Testis (tissue), 5 donors: ENCODE measurements around the gene IZUMO2. TPM values are rescaled to one million over a fixed set of nuclear protein-coding genes. Genes with fewer than 3 reads are reported as not detected.
A peak's percentile ranks its signal among the peaks of the same experiment; 100 is the strongest.

Experiments used
- DNase-seq: peaks from one replicate; pipeline ENCODE4 v3.0.0-alpha.2; 2019
- H3K27ac ChIP-seq, 2 donors: fragments of 200-600 bp; sonication (generic); one replicate each; pipeline ENCODE4 v1.5.1; 2019
- H3K27me3 ChIP-seq: fragments of 200-600 bp; sonication (generic); one replicate; pipeline ENCODE4 v1.5.1; 2019
- H3K36me3 ChIP-seq: fragments of 200-600 bp; sonication (generic); one replicate; pipeline ENCODE4 v1.5.1; 2017; ENCODE audit warnings: low read depth; ENCODE audit errors: missing control alignments
- H3K4me1 ChIP-seq: fragments of 200-600 bp; sonication (generic); one replicate; pipeline ENCODE4 v1.5.1; 2019
- H3K4me3 ChIP-seq, 2 donors: fragments of 200-600 bp; sonication (generic); one replicate each; pipeline ENCODE4 v1.5.1; 2017 to 2019
- H3K9me3 ChIP-seq: fragments of 200-600 bp; sonication (generic); one replicate; pipeline ENCODE4 v1.5.1; 2017
- CTCF ChIP-seq, 3 experiments: fragments of 450-650 bp in 2 of 3; fragments of 200-600 bp in 1 of 3; sonication (generic) in 1 of 3; IDR thresholded peaks; one replicate each; pipeline ENCODE4 v1.5.1; 2016 to 2019; ENCODE audit warnings: antibody characterized with exemption in 3 of 3, mild to moderate bottlenecking in 2 of 3, moderate library complexity in 1 of 3
- POLR2A ChIP-seq: fragments of 450-650 bp; IDR thresholded peaks from one replicate; pipeline ENCODE4 v1.6.1; 2017; ENCODE audit warnings: antibody characterized with exemption, mild to moderate bottlenecking, moderate library complexity
- WGBS, 2 donors: methylation state at CpG; one replicate each; pipeline ENCODE4 v1.1.5; 2018; 5-methylcytosine and 5-hydroxymethylcytosine counted together
- intact Hi-C: fragments of 100-400 bp; cut with DNase I; formaldehyde crosslinking; loops from one replicate; pipeline ENCODE4 v1.15.1; 2023; ENCODE audit warnings: low total_unique reads
- long read RNA-seq, 2 donors: transcript quantifications; one replicate each; lab custom pipeline, GENCODE V29; 2026
- polyA plus RNA-seq: library from polyadenylated mRNA; stranded (reverse); fragments of 350-450 nt; fragmentation: Illumina TruSeq; extraction: RNeasy Lipid Tissue Mini Kit (QIAGEN cat#74804); gene quantifications from one replicate; pipeline ENCODE4 v1.2.3, GENCODE V29; 2014; ENCODE audit warnings: low read depth, low replicate concordance; ENCODE audit not compliant: insufficient read depth
- total RNA-seq, 2 donors: library from RNA; depleted of rRNA; stranded (reverse); fragments of >200 nt; gene quantifications; one replicate each; pipeline ENCODE4 v1.2.3, GENCODE V29; 2016

Gene IZUMO2
- total RNA-seq = 10 to 100 TPM; 18.0 to 37.3 TPM
- 56.1 TPM for polyA plus RNA-seq
- long read RNA-seq, donor 1 = 0 reads
- long read RNA-seq, donor 2 = 0 reads

GRCh38 chr19:50162988-50163387 is at the start of gene IZUMO2:
TSS of gene IZUMO2 (minus strand) at chr19:50163281. CDS start at chr19:50163194, 87 bp downstream.
- Histone ChIP-seq H3K27ac (no peak within 1 kb of the TSS), H3K9me3 (no peaks in the 10 kb centered on the region), H3K4me1 (no peaks in the 10 kb centered on the region), H3K36me3 (no peaks in the 10 kb centered on the region), H3K27me3 (no peaks in the 10 kb centered on the region), H3K4me3 (peak within 1 kb of the TSS; percentile 40 to 48)
- no peak for TF ChIP-seq POLR2A
- DNase-seq = peak; percentile 76
- intact Hi-C loops = no loop called here
- WGBS, 2 donors = 2 to 13% methylated on average over 12 to 26 of the region's 26 CpGs

- 62 to 93% methylated on average over 10 to 46 of the region's 46 CpGs for WGBS, 2 donors
- intact Hi-C loops = no loop called here
- no peak for DNase-seq
- Histone ChIP-seq H3K4me1 (no peaks in the 10 kb centered on the region), H3K9me3 (no peaks in the 10 kb centered on the region), H3K36me3 (no peaks in the 10 kb centered on the region), H3K4me3 (peak overlapping the region in 1 of 2 donors; percentile 36), H3K27me3 (no peaks in the 10 kb centered on the region), H3K27ac (no peak overlapping the region)
- no peak for TF ChIP-seq CTCF (IDR thresholded peaks at IDR 0.05)
- TF ChIP-seq POLR2A = no peak
These were observed 47.3 kb upstream of the IZUMO2 start for GRCh38 chr19:50210425-50210824.

GRCh38 chr19:50209131-50209530 is 46.0 kb upstream of the IZUMO2 start:
- 88 to 91% methylated on average over 7 of the region's 7 CpGs for WGBS, 2 donors
- no peak for TF ChIP-seq CTCF (IDR thresholded peaks at IDR 0.05)
- no peak for TF ChIP-seq POLR2A
- intact Hi-C loops = no loop called here

GRCh38 chr19:50207730-50208129 is 44.6 kb upstream of the IZUMO2 start:
- no peak overlapping the region for H3K4me3 ChIP-seq
- no peak for DNase-seq
- no peaks in the 10 kb centered on the region for H3K4me1 ChIP-seq
- intact Hi-C loops = no loop called here
- no peak for TF ChIP-seq CTCF (IDR thresholded peaks at IDR 0.05)
- TF ChIP-seq POLR2A = no peak
- WGBS, 2 donors = 76 to 83% methylated on average over 2 of the region's 2 CpGs
- H3K36me3 ChIP-seq = no peaks in the 10 kb centered on the region
- no peak overlapping the region for H3K27ac ChIP-seq
- no peaks in the 10 kb centered on the region for H3K9me3 ChIP-seq
- H3K27me3 ChIP-seq = no peaks in the 10 kb centered on the region

More at GRCh38 chr19:50209131-50209530, 46.0 kb upstream of the IZUMO2 start:
- Histone ChIP-seq H3K9me3 (no peaks in the 10 kb centered on the region), H3K36me3 (no peaks in the 10 kb centered on the region), H3K4me3 (no peak overlapping the region), H3K27ac (no peak overlapping the region), H3K4me1 (no peaks in the 10 kb centered on the region), H3K27me3 (no peaks in the 10 kb centered on the region)
- DNase-seq = no peak

- Histone ChIP-seq H3K36me3 (no peaks in the 10 kb centered on the region), H3K27me3 (no peaks in the 10 kb centered on the region), H3K9me3 (no peaks in the 10 kb centered on the region), H3K27ac (no peak overlapping the region), H3K4me1 (no peaks in the 10 kb centered on the region), H3K4me3 (no peak overlapping the region)
- DNase-seq = no peak
- WGBS, 2 donors = 71 to 72% methylated on average over 4 to 6 of the region's 6 CpGs
- intact Hi-C loops = no loop called here
- TF ChIP-seq POLR2A (no peak), CTCF (IDR thresholded peaks at IDR 0.05) (no peak)
These were observed 43.1 kb upstream of the IZUMO2 start for GRCh38 chr19:50206191-50206590.
